CD4-positive, alpha-beta T cell treated with Interleukin-6 for 4 hours (primary cell): ENCODE measurements around the gene PTGES2.
"Not testable (repeated sequence)": the region's sequence is repeated elsewhere in the genome, so short reads cannot be mapped to it uniquely, and the experiment has no call there.

Source experiments
- DNase-seq: peaks from one replicate; pipeline ENCODE4 v3.0.0-alpha.2; 2020; ENCODE audit warnings: mixed read lengths

Gene PTGES2

GRCh38 chr9:128136816-128137793, 9.6 kb upstream of the PTGES2 start:
- no peak for DNase-seq

GRCh38 chr9:128135561-128135960, 8.0 kb upstream of the PTGES2 start:
- DNase-seq, result not testable (repeated sequence)

- not testable (repeated sequence) for DNase-seq
These were observed 4.6 kb upstream of the PTGES2 start for GRCh38 chr9:128132139-128132538.

- DNase-seq, result not testable (repeated sequence)
These were observed 3.8 kb upstream of the PTGES2 start for GRCh38 chr9:128131346-128131745.

GRCh38 chr9:128130651-128131050, 3.1 kb upstream of the PTGES2 start:
- not testable (repeated sequence) for DNase-seq

- not testable (repeated sequence) for DNase-seq
These were observed 2.6 kb upstream of the PTGES2 start for GRCh38 chr9:128129976-128130590.

- no peak for DNase-seq
These were observed 1.5 kb upstream of the PTGES2 start for GRCh38 chr9:128128836-128129590.

GRCh38 chr9:128127990-128128835, 684 bp upstream of the PTGES2 start:
- peak; percentile 85 for DNase-seq

- no peak for DNase-seq
These were observed 1.8 kb downstream of the PTGES2 start for GRCh38 chr9:128125580-128126354.

GRCh38 chr9:128124873-128125579, 2.5 kb downstream of the PTGES2 start:
- DNase-seq, result peak; percentile 63

- no peak for DNase-seq
These were observed 3.1 kb downstream of the PTGES2 start for GRCh38 chr9:128124451-128124850.

GRCh38 chr9:128123451-128124080, 4.0 kb downstream of the PTGES2 start:
- DNase-seq, result no peak

- no peak for DNase-seq
These were observed 4.7 kb downstream of the PTGES2 start for GRCh38 chr9:128122809-128123175.

GRCh38 chr9:128121924-128122808, 5.4 kb downstream of the PTGES2 start:
- DNase-seq, result no peak

- DNase-seq, result no peak
These were observed 6.1 kb downstream of the PTGES2 start for GRCh38 chr9:128121466-128121810.

GRCh38 chr9:128120741-128121465, 6.6 kb downstream of the PTGES2 start:
- DNase-seq, result no peak

GRCh38 chr9:128120061-128120740, 7.3 kb downstream of the PTGES2 start:
- no peak for DNase-seq
